IPS-20b (cell line): ENCODE results near the gene SS18.

Experiments used
- H3K27ac ChIP-seq: one replicate; pipeline ENCODE4 v1.5.1; 2013; ENCODE audit warnings: low read length
- H3K27me3 ChIP-seq: 2 replicates; pipeline ENCODE4 v1.6.1; 2013; ENCODE audit warnings: mild to moderate bottlenecking, low read length, inconsistent platforms; ENCODE audit not compliant: insufficient read depth
- H3K36me3 ChIP-seq: 2 replicates; pipeline ENCODE4 v1.6.1; 2013; ENCODE audit warnings: low read depth, mild to moderate bottlenecking, inconsistent platforms, low read length, moderate library complexity; ENCODE audit not compliant: insufficient read depth
- H3K4me1 ChIP-seq: 2 replicates; pipeline ENCODE4 v1.6.1; 2013; ENCODE audit warnings: mild to moderate bottlenecking, control low read depth, inconsistent platforms, low read length, moderate library complexity; ENCODE audit not compliant: insufficient read depth
- H3K4me3 ChIP-seq: 2 replicates; pipeline ENCODE4 v1.5.1; 2013; ENCODE audit warnings: mild to moderate bottlenecking, low read length, inconsistent platforms
- H3K9ac ChIP-seq: 2 replicates; pipeline ENCODE4 v1.6.1; 2013; ENCODE audit warnings: low read depth, mild to moderate bottlenecking, inconsistent platforms, low read length, moderate library complexity
- H3K9me3 ChIP-seq: 2 replicates; pipeline ENCODE4 v1.6.1; 2013; ENCODE audit warnings: mild to moderate bottlenecking, low read depth, low read length, inconsistent platforms; ENCODE audit not compliant: insufficient read depth

The SS18 gene

GRCh38 chr18:25992566-25992965 is 97.8 kb downstream of the SS18 start:
- Histone ChIP-seq H3K9ac (no peak overlapping the region), H3K9me3 (no peaks in the 10 kb centered on the region), H3K4me1 (peaks cover 11% of the 10 kb centered on the region; the same call in 1 of the 2 replicates), H3K27me3 (no peaks in the 10 kb centered on the region), H3K4me3 (no peak overlapping the region), H3K27ac (no peak overlapping the region), H3K36me3 (no peaks in the 10 kb centered on the region)

GRCh38 chr18:25990473-25990872 is 99.9 kb downstream of the SS18 start:
- Histone ChIP-seq H3K27me3 (no peaks in the 10 kb centered on the region), H3K9ac (no peak overlapping the region), H3K9me3 (no peaks in the 10 kb centered on the region), H3K27ac (no peak overlapping the region), H3K36me3 (no peaks in the 10 kb centered on the region), H3K4me3 (no peak overlapping the region), H3K4me1 (peaks cover 11% of the 10 kb centered on the region; the same call in 1 of the 2 replicates)

GRCh38 chr18:25985707-25986394 is 104.6 kb downstream of the SS18 start:
- Histone ChIP-seq H3K4me3 (no peak overlapping the region), H3K9me3 (no peaks in the 10 kb centered on the region), H3K4me1 (no peaks in the 10 kb centered on the region), H3K27ac (no peak overlapping the region), H3K9ac (no peak overlapping the region), H3K36me3 (no peaks in the 10 kb centered on the region), H3K27me3 (no peaks in the 10 kb centered on the region)

- H3K27ac ChIP-seq, result no peak overlapping the region
- H3K9me3 ChIP-seq, result no peaks in the 10 kb centered on the region
- H3K9ac ChIP-seq, result no peak overlapping the region
- H3K27me3 ChIP-seq, result no peaks in the 10 kb centered on the region
- no peaks in the 10 kb centered on the region for H3K36me3 ChIP-seq
- no peaks in the 10 kb centered on the region for H3K4me1 ChIP-seq
- no peak overlapping the region for H3K4me3 ChIP-seq
Observed at GRCh38 chr18:25983730-25984129, 106.7 kb downstream of the SS18 start.

- H3K4me1 ChIP-seq, result no peaks in the 10 kb centered on the region
- no peaks in the 10 kb centered on the region for H3K36me3 ChIP-seq
- H3K27me3 ChIP-seq, result no peaks in the 10 kb centered on the region
- no peak overlapping the region for H3K27ac ChIP-seq
- no peaks in the 10 kb centered on the region for H3K9me3 ChIP-seq
- no peak overlapping the region for H3K9ac ChIP-seq
- H3K4me3 ChIP-seq, result no peak overlapping the region
Observed at GRCh38 chr18:25982961-25983360, 107.5 kb downstream of the SS18 start.

- Histone ChIP-seq H3K27me3 (no peaks in the 10 kb centered on the region), H3K4me1 (no peaks in the 10 kb centered on the region), H3K4me3 (no peak overlapping the region), H3K9me3 (no peaks in the 10 kb centered on the region), H3K27ac (no peak overlapping the region), H3K9ac (no peak overlapping the region), H3K36me3 (no peaks in the 10 kb centered on the region)
Observed at GRCh38 chr18:25982153-25982552, 108.3 kb downstream of the SS18 start.

GRCh38 chr18:25979369-25980040 is 110.9 kb downstream of the SS18 start:
- H3K27ac ChIP-seq, result no peak overlapping the region
- H3K4me3 ChIP-seq, result no peak overlapping the region
- no peaks in the 10 kb centered on the region for H3K4me1 ChIP-seq
- H3K9me3 ChIP-seq, result no peaks in the 10 kb centered on the region
- H3K36me3 ChIP-seq, result no peaks in the 10 kb centered on the region
- H3K9ac ChIP-seq, result no peak overlapping the region
- H3K27me3 ChIP-seq, result no peaks in the 10 kb centered on the region

- H3K9me3 ChIP-seq, result no peaks in the 10 kb centered on the region
- no peaks in the 10 kb centered on the region for H3K36me3 ChIP-seq
- no peak overlapping the region for H3K9ac ChIP-seq
- no peak overlapping the region for H3K27ac ChIP-seq
- H3K4me3 ChIP-seq, result no peak overlapping the region
- no peaks in the 10 kb centered on the region for H3K4me1 ChIP-seq
- H3K27me3 ChIP-seq, result no peaks in the 10 kb centered on the region
Observed at GRCh38 chr18:25976554-25976953, 113.9 kb downstream of the SS18 start.

GRCh38 chr18:25974630-25975077 is 115.8 kb downstream of the SS18 start:
- Histone ChIP-seq H3K27ac (no peak overlapping the region), H3K4me3 (no peak overlapping the region), H3K27me3 (no peaks in the 10 kb centered on the region), H3K4me1 (no peaks in the 10 kb centered on the region), H3K9me3 (no peaks in the 10 kb centered on the region), H3K9ac (no peak overlapping the region), H3K36me3 (no peaks in the 10 kb centered on the region)
